ENCODE data around the gene TNS2. TPM values are rescaled to one million over a fixed set of nuclear protein-coding genes. Genes with fewer than 3 reads are reported as not detected.

The TNS2 gene
- polyA plus RNA-seq, 1 of the 3 experiments (the other 2 are of a cell fraction): 50.0 TPM

- H3K9me2 ChIP-seq: no peaks in the 10 kb centered on the region
- ChIA-PET POLR2A (interaction anchor here (0.7 to 1.6 kb wide), 4 partner anchors 12 to 19 kb away, joined by 3 to 6 read pairs (median 4); partner anchors contain the start of gene SPRYD3), CTCF (interaction anchor here (1.3 to 14.5 kb wide), 5 partner anchors 8 to 152 kb away, joined by 3 to 385 read pairs (median 7); partner anchors contain the start of genes IGFBP6, SOAT2 and TNS2)
- no peaks in the 10 kb centered on the region for H4K20me1 ChIP-seq (ENCODE audit: insufficient read depth)
- peaks cover 0 to 20% of the 10 kb centered on the region in 2 experiments; a peak in 1 of 4 replicates for H3K4me1 ChIP-seq (ENCODE audit: control insufficient read depth in 1 of 2, insufficient read depth in 2 of 2, low read depth in 1 of 2, low read length in 1 of 2)
- DNase-seq: no peak
- H3K79me2 ChIP-seq (ENCODE audit: insufficient read depth): no peaks in the 10 kb centered on the region
- no peak overlapping the region for H3K9ac ChIP-seq
- peaks cover 40% of the 10 kb centered on the region for H3F3A ChIP-seq (replicated peaks; ENCODE audit: insufficient read depth)
- no peaks in the 10 kb centered on the region for H3K9me3 ChIP-seq
- H3K4me3 ChIP-seq (ENCODE audit: low read depth in 2 of 2, low read length in 1 of 2): no peak overlapping the region
- H3K27me3 ChIP-seq (ENCODE audit: insufficient read depth): no peaks in the 10 kb centered on the region
- H2AFZ ChIP-seq (ENCODE audit: low read depth): no peak overlapping the region
- no peak overlapping the region for H3K4me2 ChIP-seq
- no peak for TF ChIP-seq EZH2phosphoT487 (IDR thresholded peaks at IDR 0.05; ENCODE audit: borderline replicate concordance, low read depth)
- TF ChIP-seq CTCF (IDR thresholded peaks at IDR 0.05): no peak
- TF ChIP-seq ZBTB33 (IDR thresholded peaks at IDR 0.05; ENCODE audit: borderline replicate concordance, low read depth): no peak
- no peak for TF ChIP-seq YY1 (IDR thresholded peaks at IDR 0.05; ENCODE audit: low read depth)
- TF ChIP-seq TEAD4 (IDR thresholded peaks at IDR 0.05; ENCODE audit: borderline replicate concordance, insufficient read depth): no peak
- TF ChIP-seq MAX (IDR thresholded peaks at IDR 0.05; ENCODE audit: low read depth): no peak
- no peak for TF ChIP-seq PBX3 (IDR thresholded peaks at IDR 0.05)
- no peak for TF ChIP-seq ELF1 (IDR thresholded peaks at IDR 0.05)
- no peak for TF ChIP-seq MEF2A (IDR thresholded peaks at IDR 0.05; ENCODE audit: borderline replicate concordance, low read depth)
- TF ChIP-seq RFX5 (IDR thresholded peaks at IDR 0.05; ENCODE audit: low read length): no peak
- TF ChIP-seq RCOR1 (IDR thresholded peaks at IDR 0.05; ENCODE audit: low read length): no peak
- TF ChIP-seq USF1 (IDR thresholded peaks at IDR 0.05; ENCODE audit: borderline replicate concordance, low read depth): no peak
- TF ChIP-seq TAF1 (IDR thresholded peaks at IDR 0.05; ENCODE audit: borderline replicate concordance, low read depth, low read length): no peak
- TF ChIP-seq CHD2 (IDR thresholded peaks at IDR 0.05; ENCODE audit: low read length, partially characterized antibody): no peak
- TF ChIP-seq IRF3 (IDR thresholded peaks at IDR 0.05; ENCODE audit: low read depth, low read length): no peak
- TF ChIP-seq NFIC (IDR thresholded peaks at IDR 0.05; ENCODE audit: borderline replicate concordance): no peak
- no peak for TF ChIP-seq POLR2AphosphoS5 (IDR thresholded peaks at IDR 0.05; ENCODE audit: low read depth, low read length)
- TF ChIP-seq RXRA (IDR thresholded peaks at IDR 0.05; ENCODE audit: borderline replicate concordance, low read depth): no peak
- TF ChIP-seq MXI1 (IDR thresholded peaks at IDR 0.05; ENCODE audit: low read depth, low read length): no peak
- no peak for TF ChIP-seq FOXM1 (IDR thresholded peaks at IDR 0.05; ENCODE audit: low read depth)
- H3K36me3 ChIP-seq (replicated peaks in 1 of 2; ENCODE audit: control insufficient read depth in 1 of 2, insufficient read depth in 2 of 2, low read length in 1 of 2): peaks cover 35 to 40% of the 10 kb centered on the region in 2 experiments
- H3K27ac ChIP-seq (ENCODE audit: low read depth in 2 of 2, low read length in 1 of 2): no peak overlapping the region
- WGBS (ENCODE audit: low lambda C conversion rate): 93% methylated on average over 14 of the region's 17 CpGs
Observed at GRCh38 chr12:53060064-53060720, 10.3 kb downstream of the TNS2 start.

All from SK-N-SH (cell line).